Endothelial cell (in vitro differentiated cells): ENCODE data around the gene HELB. TPM values are rescaled to one million over a fixed set of nuclear protein-coding genes. Genes with fewer than 3 reads are reported as not detected.

Experiments
- DNase-seq: peaks from one replicate; pipeline ENCODE4 v3.0.0; 2021; ENCODE audit warnings: low spot score
- H3K27ac Mint-ChIP-seq: one replicate; pipeline ENCODE4 v1.8.0; 2021; ENCODE audit warnings: mixed read lengths, inconsistent platforms; ENCODE audit not compliant: unreplicated experiment
- H3K27me3 Mint-ChIP-seq: one replicate; pipeline ENCODE4 v1.8.0; 2021; ENCODE audit warnings: mild to moderate bottlenecking, moderate library complexity, mixed read lengths, inconsistent platforms; ENCODE audit not compliant: unreplicated experiment
- H3K36me3 Mint-ChIP-seq: one replicate; pipeline ENCODE4 v1.8.0; 2021; ENCODE audit warnings: mild to moderate bottlenecking, low read depth, mixed read lengths, inconsistent platforms; ENCODE audit not compliant: unreplicated experiment
- H3K4me1 Mint-ChIP-seq: one replicate; pipeline ENCODE4 v1.8.0; 2021; ENCODE audit warnings: mild to moderate bottlenecking, mixed read lengths, inconsistent platforms; ENCODE audit not compliant: unreplicated experiment
- H3K4me3 Mint-ChIP-seq: one replicate; pipeline ENCODE4 v1.8.0; 2021; ENCODE audit warnings: mild to moderate bottlenecking, mixed read lengths, inconsistent platforms; ENCODE audit not compliant: unreplicated experiment
- H3K9me3 Mint-ChIP-seq: one replicate; pipeline ENCODE4 v1.8.0; 2021; ENCODE audit warnings: mixed read lengths, inconsistent platforms; ENCODE audit not compliant: unreplicated experiment
- long read RNA-seq: library from polyadenylated mRNA; unstranded; transcript quantifications from one replicate; pipeline ENCODE4 v2.0.0, GENCODE V29; 2020; ENCODE audit not compliant: unreplicated experiment
- total RNA-seq: library from RNA; stranded (reverse); fragmentation: NEBNext Ultra II Directional; extraction: Animal tissue kit (Norgen Biotek cat#: 25700); gene quantifications from one replicate; pipeline ENCODE4 v1.2.1, GENCODE V29; 2021; ENCODE audit not compliant: unreplicated experiment
- TF ChIP-seq, protein P1 (sequence below): fragments of 200-600 bp; sonication (generic); IDR thresholded peaks from one replicate; pipeline ENCODE4 v1.5.0; 2021; ENCODE audit warnings: antibody characterized with exemption; ENCODE audit not compliant: unreplicated experiment

HELB gene
- total RNA-seq, result 3.7 TPM
- long read RNA-seq, partial matches to known transcripts, result 1 of 2 reads
- long read RNA-seq, other reads (novel, unspliced or antisense), result 1 of 2 reads

DNA sequence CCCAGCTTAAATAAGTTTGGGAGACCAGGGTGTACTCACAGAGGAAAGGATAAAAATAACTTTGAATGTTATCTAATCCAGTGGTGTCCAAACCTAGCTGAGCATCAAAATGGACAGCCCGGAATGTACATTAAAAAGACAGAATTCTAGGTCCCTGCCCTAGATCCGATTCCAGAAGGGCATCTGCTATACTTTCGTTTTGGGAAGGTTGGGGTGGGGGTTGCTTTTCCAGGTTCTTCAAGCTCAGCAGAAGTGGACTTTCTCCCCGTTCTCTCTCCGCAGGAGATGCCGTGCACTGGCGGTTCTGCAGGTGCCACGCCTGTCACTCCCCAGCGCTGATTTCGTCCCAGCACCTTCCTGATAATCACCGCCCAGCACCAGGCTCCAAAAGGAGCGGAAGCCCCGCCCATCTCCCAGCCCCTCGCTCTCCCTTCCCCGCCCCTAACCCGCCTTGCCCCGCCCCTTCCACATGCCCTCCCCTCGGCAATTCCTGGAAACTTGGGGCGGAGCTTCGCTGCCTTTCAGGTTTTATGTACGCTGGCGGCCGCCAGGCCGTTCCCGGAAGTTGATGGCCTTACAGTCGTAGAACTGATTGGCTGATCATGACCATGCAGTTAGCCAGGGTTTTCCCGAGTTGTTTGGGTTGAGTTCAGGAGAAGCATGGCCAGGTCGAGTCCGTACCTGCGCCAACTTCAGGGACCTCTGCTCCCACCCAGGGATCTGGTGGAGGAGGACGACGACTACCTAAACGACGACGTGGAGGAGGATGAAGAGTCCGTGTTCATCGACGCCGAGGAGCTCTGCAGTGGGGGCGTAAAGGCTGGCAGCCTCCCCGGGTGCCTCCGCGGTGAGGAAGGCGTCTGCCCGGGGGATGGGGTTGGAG is at the start of gene HELB:
Gene HELB (plus strand): TSS at position 550 of the 883 bp plus-strand sequence. CDS start 111 bp downstream, at position 661.
- Mint-ChIP-seq H3K27me3 (no peaks in the 10 kb centered on the region), H3K36me3 (no peaks in the 10 kb centered on the region), H3K4me1 (peaks cover 28% of the 10 kb centered on the region), H3K9me3 (no peaks in the 10 kb centered on the region), H3K27ac (peak within 1 kb of the TSS; percentile 86), H3K4me3 (peak within 1 kb of the TSS; percentile 95)
- DNase-seq, result peak; percentile 97
- TF ChIP-seq, protein P1, sequence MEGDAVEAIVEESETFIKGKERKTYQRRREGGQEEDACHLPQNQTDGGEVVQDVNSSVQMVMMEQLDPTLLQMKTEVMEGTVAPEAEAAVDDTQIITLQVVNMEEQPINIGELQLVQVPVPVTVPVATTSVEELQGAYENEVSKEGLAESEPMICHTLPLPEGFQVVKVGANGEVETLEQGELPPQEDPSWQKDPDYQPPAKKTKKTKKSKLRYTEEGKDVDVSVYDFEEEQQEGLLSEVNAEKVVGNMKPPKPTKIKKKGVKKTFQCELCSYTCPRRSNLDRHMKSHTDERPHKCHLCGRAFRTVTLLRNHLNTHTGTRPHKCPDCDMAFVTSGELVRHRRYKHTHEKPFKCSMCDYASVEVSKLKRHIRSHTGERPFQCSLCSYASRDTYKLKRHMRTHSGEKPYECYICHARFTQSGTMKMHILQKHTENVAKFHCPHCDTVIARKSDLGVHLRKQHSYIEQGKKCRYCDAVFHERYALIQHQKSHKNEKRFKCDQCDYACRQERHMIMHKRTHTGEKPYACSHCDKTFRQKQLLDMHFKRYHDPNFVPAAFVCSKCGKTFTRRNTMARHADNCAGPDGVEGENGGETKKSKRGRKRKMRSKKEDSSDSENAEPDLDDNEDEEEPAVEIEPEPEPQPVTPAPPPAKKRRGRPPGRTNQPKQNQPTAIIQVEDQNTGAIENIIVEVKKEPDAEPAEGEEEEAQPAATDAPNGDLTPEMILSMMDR, result no peak

DNA sequence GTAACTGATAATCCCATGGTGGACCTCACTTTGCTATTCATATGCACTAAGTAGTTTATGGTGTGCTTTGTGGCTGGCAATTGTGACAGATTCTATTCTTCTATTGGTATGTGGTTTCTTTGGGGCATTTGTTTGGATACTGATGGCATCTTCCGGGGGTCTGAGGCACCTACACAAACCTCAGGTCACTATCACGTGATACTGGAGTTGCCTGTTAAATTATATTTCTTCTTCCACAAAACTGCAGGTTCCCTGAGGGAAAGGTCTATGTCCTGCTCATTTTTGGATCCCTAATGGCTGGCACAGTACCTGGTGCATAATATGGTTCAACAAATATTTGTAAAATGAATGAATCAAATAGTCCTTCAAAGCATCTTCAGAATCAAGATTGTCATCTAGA is 49.5 kb upstream of the HELB start:
- no peaks in the 10 kb centered on the region for H3K9me3 Mint-ChIP-seq
- TF ChIP-seq, protein P1, result no peak
- no peak for DNase-seq
- no peaks in the 10 kb centered on the region for H3K27me3 Mint-ChIP-seq
- H3K36me3 Mint-ChIP-seq, result peaks cover 4% of the 10 kb centered on the region
- H3K4me3 Mint-ChIP-seq, result no peak overlapping the region
- H3K27ac Mint-ChIP-seq, result no peak overlapping the region
- H3K4me1 Mint-ChIP-seq, result no peaks in the 10 kb centered on the region

DNA sequence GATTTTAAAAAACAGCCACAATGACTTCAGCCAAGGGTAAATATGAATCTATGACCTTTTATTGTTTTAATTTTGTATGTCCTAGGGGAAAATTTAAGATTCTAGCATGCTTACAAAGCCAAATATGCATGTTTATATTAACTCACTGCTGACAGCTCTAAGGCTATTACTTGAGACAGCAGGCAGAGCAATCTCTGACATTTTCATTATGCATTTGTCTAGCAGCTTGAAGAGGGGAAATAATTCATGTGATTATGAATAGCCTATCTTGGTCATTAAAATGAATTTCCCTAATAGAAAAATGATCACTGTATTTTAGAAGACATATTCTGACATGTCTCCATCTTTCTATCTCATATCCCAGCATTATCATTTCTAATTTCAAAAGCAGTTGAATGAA is 46.6 kb upstream of the HELB start:
- TF ChIP-seq, protein P1, result no peak
- Mint-ChIP-seq H3K4me3 (no peak overlapping the region), H3K27ac (no peak overlapping the region), H3K36me3 (no peaks in the 10 kb centered on the region), H3K4me1 (peaks cover 10% of the 10 kb centered on the region), H3K27me3 (no peaks in the 10 kb centered on the region), H3K9me3 (no peaks in the 10 kb centered on the region)
- DNase-seq, result no peak

DNA sequence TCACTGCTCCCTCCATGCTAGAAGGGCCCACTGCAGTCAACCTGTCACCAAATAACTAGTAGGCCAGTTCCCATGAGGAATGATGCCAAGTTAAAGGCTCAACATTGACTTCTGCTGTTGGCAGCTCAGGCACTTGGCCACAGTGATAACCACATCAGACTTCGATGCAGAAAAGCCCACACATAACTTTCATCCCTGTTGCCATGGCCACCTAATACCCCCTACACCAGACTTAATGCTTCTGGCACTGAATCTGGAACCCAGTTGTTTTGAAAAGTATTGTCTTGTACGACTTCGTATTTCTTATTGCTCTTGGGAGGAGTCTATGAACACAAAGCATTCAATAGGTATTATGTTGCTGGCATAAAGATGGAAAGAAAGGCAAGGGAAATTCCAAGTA is 44.3 kb upstream of the HELB start:
- TF ChIP-seq, protein P1, result no peak
- Mint-ChIP-seq H3K9me3 (no peaks in the 10 kb centered on the region), H3K4me3 (no peak overlapping the region), H3K27me3 (no peaks in the 10 kb centered on the region), H3K4me1 (peaks cover 10% of the 10 kb centered on the region), H3K27ac (no peak overlapping the region), H3K36me3 (no peaks in the 10 kb centered on the region)
- no peak for DNase-seq

DNA sequence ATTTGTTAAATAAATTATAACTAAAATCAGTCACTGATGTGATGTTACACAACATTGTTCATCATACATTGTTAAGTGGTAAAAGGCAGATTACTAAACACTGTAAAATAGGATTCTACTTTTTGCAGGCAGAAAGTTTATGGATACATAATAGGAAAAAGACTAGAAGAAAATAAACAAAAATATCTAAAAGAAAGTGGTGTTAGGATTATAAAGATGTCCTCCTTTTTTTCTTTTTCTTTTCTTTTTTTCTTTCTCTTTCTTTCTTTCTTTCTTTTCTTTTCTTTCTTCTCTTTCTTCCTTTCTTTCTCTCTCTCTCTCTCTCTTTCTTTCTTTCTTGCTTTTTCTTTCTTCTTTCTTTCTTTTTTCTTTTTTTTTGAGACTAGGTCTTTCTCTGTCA is 39.6 kb upstream of the HELB start:
- DNase-seq, result no peak
- no peak overlapping the region for H3K27ac Mint-ChIP-seq

More for the DNA sequence above, 39.6 kb upstream of the HELB start:
- TF ChIP-seq, protein P1, result no peak
- no peaks in the 10 kb centered on the region for H3K27me3 Mint-ChIP-seq
- no peaks in the 10 kb centered on the region for H3K9me3 Mint-ChIP-seq
- peaks cover 10% of the 10 kb centered on the region for H3K4me1 Mint-ChIP-seq
- H3K36me3 Mint-ChIP-seq, result no peaks in the 10 kb centered on the region
- no peak overlapping the region for H3K4me3 Mint-ChIP-seq
